ENCODE results near the gene CDKN1B.

Gene CDKN1B

DNA sequence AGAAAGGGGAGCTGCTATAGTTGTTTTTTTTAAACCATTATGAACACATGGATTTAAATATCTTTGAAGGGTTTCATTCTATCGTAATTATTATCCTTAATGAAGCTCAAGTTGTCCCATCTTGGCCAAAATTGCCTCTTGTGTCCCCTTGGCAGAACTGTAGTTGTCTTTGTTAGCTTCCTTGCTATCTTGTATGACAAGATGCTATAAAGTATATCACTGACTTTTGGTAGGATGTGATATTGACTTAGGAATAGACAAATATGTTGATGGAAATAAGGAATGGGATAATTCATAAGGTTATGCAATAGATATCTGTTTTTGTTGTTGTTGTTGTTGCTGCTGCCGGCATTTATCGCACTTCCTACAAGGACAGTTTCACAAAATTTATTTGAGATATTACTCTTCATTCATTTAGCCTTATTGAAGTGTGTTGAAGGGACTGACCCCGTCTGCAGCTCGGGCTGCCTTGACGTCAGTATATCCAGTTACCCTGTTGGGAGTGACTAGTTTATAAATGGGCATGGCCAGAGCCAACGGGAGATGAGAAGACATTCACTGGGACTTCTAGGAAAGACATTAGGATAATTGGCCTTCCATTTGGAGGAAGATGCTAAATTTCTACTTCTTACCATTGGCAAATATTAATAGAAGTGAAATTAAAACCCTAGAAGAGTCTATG is 42.2 kb downstream of the CDKN1B start:
- no peak for DNase-seq

DNA sequence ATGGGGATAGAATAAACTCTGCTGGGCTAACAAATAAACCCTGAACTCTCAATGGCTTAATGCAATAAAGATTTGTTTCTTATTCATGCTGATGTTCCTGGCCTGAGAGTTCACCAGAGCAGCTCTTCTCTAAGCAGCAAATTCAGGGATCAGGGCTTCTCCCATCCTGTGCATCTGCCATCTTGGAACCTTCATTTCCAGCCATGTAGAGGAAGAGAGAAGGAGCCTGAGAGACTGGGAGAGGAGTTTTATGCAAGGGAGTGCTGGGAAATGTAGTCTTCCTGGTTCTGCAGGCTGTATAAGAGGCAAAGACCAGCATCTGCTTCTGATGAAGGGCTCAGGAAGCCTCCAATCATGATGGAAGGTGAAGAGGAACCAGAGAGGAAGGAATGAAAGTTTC is 47.7 kb downstream of the CDKN1B start:
- no peak for DNase-seq

DNA sequence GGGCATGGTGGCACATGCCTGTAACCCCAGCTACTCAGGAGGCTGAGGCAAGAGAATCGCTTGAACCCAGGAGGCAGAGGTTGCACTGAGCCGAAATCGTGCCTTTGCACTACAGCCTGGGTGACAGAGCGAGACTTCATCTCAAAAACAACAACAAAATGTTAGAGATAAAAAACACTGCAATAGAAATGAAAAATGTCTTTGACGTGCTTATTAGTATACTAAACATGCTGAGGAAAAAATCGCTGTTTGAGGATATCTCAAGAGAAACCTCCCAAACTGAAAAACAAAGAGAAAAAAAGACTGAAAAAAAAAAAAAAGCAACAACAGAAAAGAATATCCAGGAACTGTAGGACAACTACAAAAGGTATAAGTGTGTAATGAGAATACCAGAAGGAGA is 53.1 kb downstream of the CDKN1B start:
- DNase-seq, result no peak

All from effector CD8-positive, alpha-beta T cell (primary cell).